Measurements from ENCODE around the gene ACVR2A.

DNA sequence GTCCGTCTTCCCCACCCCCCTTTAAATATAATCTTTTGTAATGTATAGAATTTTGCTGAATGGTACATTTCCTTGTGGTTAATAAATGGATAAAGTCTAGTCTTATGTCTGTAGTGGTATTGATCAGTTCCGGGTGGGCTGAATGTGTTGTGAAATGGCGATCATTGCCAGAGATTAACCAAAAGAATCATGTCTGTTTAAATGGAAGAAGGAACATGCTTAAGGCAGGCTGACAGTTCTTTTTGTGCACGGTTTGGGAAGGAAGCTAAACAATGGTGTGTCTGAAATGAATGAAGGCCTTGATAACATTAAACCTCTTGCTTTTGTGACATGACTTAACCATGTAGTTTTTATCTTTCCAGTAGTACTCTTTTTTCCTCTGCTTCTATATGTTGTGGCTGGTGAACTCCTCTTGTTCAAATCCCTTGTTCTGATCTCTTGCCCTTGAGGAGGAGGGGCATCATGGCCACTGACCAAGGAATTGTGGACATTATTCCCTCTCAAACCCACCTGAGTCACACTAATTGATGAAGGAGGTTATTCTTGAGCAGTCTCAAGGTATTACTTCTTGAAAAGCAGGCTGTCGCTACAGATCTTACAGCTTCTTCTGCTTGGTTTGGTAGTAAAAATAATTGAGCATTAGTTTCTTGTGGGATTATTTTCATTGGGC is 1.7 kb downstream of the ACVR2A start:
- TF ChIP-seq, protein P1, sequence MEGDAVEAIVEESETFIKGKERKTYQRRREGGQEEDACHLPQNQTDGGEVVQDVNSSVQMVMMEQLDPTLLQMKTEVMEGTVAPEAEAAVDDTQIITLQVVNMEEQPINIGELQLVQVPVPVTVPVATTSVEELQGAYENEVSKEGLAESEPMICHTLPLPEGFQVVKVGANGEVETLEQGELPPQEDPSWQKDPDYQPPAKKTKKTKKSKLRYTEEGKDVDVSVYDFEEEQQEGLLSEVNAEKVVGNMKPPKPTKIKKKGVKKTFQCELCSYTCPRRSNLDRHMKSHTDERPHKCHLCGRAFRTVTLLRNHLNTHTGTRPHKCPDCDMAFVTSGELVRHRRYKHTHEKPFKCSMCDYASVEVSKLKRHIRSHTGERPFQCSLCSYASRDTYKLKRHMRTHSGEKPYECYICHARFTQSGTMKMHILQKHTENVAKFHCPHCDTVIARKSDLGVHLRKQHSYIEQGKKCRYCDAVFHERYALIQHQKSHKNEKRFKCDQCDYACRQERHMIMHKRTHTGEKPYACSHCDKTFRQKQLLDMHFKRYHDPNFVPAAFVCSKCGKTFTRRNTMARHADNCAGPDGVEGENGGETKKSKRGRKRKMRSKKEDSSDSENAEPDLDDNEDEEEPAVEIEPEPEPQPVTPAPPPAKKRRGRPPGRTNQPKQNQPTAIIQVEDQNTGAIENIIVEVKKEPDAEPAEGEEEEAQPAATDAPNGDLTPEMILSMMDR (IDR thresholded peaks at IDR 0.05): no peak
- TF ChIP-seq SIN3A (IDR thresholded peaks at IDR 0.05; ENCODE audit: borderline replicate concordance, insufficient read depth, low read depth, low read length): no peak
- no peak for TF ChIP-seq POLR2AphosphoS5 (IDR thresholded peaks at IDR 0.05; ENCODE audit: low read depth, low read length)
- TF ChIP-seq REST (IDR thresholded peaks at IDR 0.05; ENCODE audit: insufficient read depth in 1 of 2, low read depth in 2 of 2, low read length in 1 of 2): no peak
- no peak for TF ChIP-seq TCF7L2 (IDR thresholded peaks at IDR 0.05; ENCODE audit: low read depth, low read length)
